HEK293T (cell line): ENCODE data around the gene KCND2.

Source experiments
- ARNT ChIP-seq: fragments of 450-650 bp; IDR thresholded peaks from 2 replicates; pipeline ENCODE4 v1.6.1; 2017; ENCODE audit warnings: mild to moderate bottlenecking
- BHLHE40 ChIP-seq: fragments of 450-650 bp; IDR thresholded peaks from 2 replicates; pipeline ENCODE4 v1.6.1; 2016; ENCODE audit warnings: mild to moderate bottlenecking, moderate library complexity, borderline replicate concordance
- ELF4 ChIP-seq: fragments of 450-650 bp; IDR thresholded peaks from 2 replicates; pipeline ENCODE4 v1.6.1; 2017; ENCODE audit warnings: antibody characterized with exemption
- FOXA1 ChIP-seq: fragments of 450-650 bp; IDR thresholded peaks from 2 replicates; pipeline ENCODE4 v1.6.1; 2016; ENCODE audit warnings: mild to moderate bottlenecking
- FOXM1 ChIP-seq: fragments of 450-650 bp; IDR thresholded peaks from 2 replicates; pipeline ENCODE4 v1.6.1; 2017; ENCODE audit warnings: mild to moderate bottlenecking, borderline replicate concordance
- LEF1 ChIP-seq: fragments of 450-650 bp; IDR thresholded peaks from 2 replicates; pipeline ENCODE4 v1.6.1; 2017; ENCODE audit warnings: mild to moderate bottlenecking, borderline replicate concordance
- SP1 ChIP-seq: fragments of 450-650 bp; IDR thresholded peaks from 2 replicates; pipeline ENCODE4 v1.6.1; 2017
- SUZ12 ChIP-seq: fragments of 450-650 bp; IDR thresholded peaks from 2 replicates; pipeline ENCODE4 v1.6.1; 2016; ENCODE audit warnings: mild to moderate bottlenecking
- TARDBP ChIP-seq: fragments of 450-650 bp; IDR thresholded peaks from 2 replicates; pipeline ENCODE4 v1.6.1; 2016
- ZNF384 ChIP-seq: fragments of 450-650 bp; IDR thresholded peaks from 2 replicates; pipeline ENCODE4 v1.6.1; 2016
- TF ChIP-seq, protein P1 (sequence below): fragments of 450-650 bp; IDR thresholded peaks from 2 replicates; pipeline ENCODE4 v1.6.1; 2016

DNA sequence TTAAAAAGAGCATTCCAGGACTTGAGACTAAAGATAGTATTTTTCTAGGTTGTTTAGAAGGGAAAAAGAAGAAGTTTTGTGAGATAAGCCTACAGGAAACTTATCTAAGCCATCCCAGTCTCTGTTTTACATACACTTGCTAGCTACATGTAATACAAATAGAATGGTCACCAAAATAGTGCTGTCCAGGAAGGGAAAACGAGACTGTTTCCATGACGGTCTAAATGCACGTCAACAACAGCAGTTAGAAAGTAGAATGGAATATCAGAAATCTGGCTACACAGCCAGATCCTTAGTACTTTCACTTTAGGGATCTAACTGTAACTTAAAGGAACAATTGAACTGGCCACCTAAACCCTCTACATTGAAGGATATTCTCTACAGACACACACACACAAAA lies 467.4 kb downstream of the KCND2 start:
- TF ChIP-seq BHLHE40 (no peak), TARDBP (no peak), LEF1 (no peak), SP1 (no peak), FOXA1 (no peak), FOXM1 (no peak), ZNF384 (no peak), ELF4 (no peak), SUZ12 (no peak), ARNT (no peak)
- TF ChIP-seq, protein P1, sequence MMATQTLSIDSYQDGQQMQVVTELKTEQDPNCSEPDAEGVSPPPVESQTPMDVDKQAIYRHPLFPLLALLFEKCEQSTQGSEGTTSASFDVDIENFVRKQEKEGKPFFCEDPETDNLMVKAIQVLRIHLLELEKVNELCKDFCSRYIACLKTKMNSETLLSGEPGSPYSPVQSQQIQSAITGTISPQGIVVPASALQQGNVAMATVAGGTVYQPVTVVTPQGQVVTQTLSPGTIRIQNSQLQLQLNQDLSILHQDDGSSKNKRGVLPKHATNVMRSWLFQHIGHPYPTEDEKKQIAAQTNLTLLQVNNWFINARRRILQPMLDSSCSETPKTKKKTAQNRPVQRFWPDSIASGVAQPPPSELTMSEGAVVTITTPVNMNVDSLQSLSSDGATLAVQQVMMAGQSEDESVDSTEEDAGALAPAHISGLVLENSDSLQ: no peak
